Upper lobe of left lung (tissue), 6 donors: ENCODE measurements around the gene OR5B21. TPM values are rescaled to one million over a fixed set of nuclear protein-coding genes. Genes with fewer than 3 reads are reported as not detected.

Experiments used
- ATAC-seq, 2 donors: fragments of 200-7000 bp; cut with Tn5 transposase; one replicate each; pipeline ENCODE4 v1.9.1; 2022; ENCODE audit warnings: mild to moderate bottlenecking in 2 of 2, moderate library complexity in 2 of 2; ENCODE audit not compliant: low FRiP score in 2 of 2
- DNase-seq, 2 donors: peaks; one replicate each; pipeline ENCODE4 v3.0.0-alpha.2; 2019 to 2020
- H3K27ac ChIP-seq, 4 donors: fragments of 200-600 bp; sonication (generic); one replicate each; pipeline ENCODE4 v1.5.1; 2016 to 2019
- H3K27me3 ChIP-seq, 4 donors: fragments of 200-600 bp; sonication (generic); one replicate each; pipeline ENCODE4 v1.5.1; 2017 to 2019
- H3K36me3 ChIP-seq, 4 donors: fragments of 200-600 bp; sonication (generic); one replicate each; pipeline ENCODE4 v1.5.1; 2016 to 2019
- H3K4me1 ChIP-seq, 4 donors: fragments of 200-600 bp; sonication (generic); one replicate each; pipeline ENCODE4 v1.5.1; 2018 to 2019
- H3K4me3 ChIP-seq, 4 donors: fragments of 200-600 bp; sonication (generic); one replicate each; pipeline ENCODE4 v1.5.1; 2017 to 2019; ENCODE audit warnings: mild to moderate bottlenecking in 2 of 4, moderate library complexity in 1 of 4
- H3K9me3 ChIP-seq, 4 donors: fragments of 200-600 bp; sonication (generic); one replicate each; pipeline ENCODE4 v1.5.1; 2018 to 2019
- EP300 ChIP-seq, 4 donors: sonication (generic); formaldehyde crosslinking; IDR thresholded peaks; one replicate each; pipeline ENCODE4 v1.5.1; 2017; ENCODE audit warnings: antibody characterized with exemption in 4 of 4, control low read depth in 2 of 4
- POLR2A ChIP-seq, 4 donors: fragments of 450-650 bp; IDR thresholded peaks; one replicate each; pipeline ENCODE4 v1.5.1; 2016 to 2017; ENCODE audit warnings: antibody characterized with exemption in 4 of 4, mild to moderate bottlenecking in 2 of 4
- POLR2AphosphoS5 ChIP-seq, 2 donors: sonication (generic); formaldehyde crosslinking; IDR thresholded peaks; one replicate each; pipeline ENCODE4 v1.5.1; 2017; ENCODE audit warnings: antibody characterized with exemption in 2 of 2
- WGBS, 2 donors: methylation state at CpG; one replicate each; pipeline ENCODE4 v1.1.5; 2017 to 2018; 5-methylcytosine and 5-hydroxymethylcytosine counted together
- total RNA-seq, 6 donors: library from RNA; depleted of rRNA in 4 of 6; stranded (reverse); fragments of >200 nt in 4 of 6; gene quantifications; one replicate each; pipeline versions ENCODE4 v1.1.0 to v1.2.1, GENCODE V29; 2016 to 2021
- TF ChIP-seq, protein P1 (sequence below), 6 experiments: fragments of 450-650 bp in 4 of 6; fragments of 200-600 bp in 2 of 6; sonication (generic) in 2 of 6; IDR thresholded peaks; one replicate each; pipeline ENCODE4 v1.5.1; 2016 to 2019; ENCODE audit warnings: antibody characterized with exemption in 6 of 6
- donor health status: DM: no; HTN: no; CAD: no; lungs with moderate emphysema.
- donor health status: DM: no; HTN: yes; CAD: no; lungs with severe emphysema.

The OR5B21 gene
- total RNA-seq: not detected

DNA sequence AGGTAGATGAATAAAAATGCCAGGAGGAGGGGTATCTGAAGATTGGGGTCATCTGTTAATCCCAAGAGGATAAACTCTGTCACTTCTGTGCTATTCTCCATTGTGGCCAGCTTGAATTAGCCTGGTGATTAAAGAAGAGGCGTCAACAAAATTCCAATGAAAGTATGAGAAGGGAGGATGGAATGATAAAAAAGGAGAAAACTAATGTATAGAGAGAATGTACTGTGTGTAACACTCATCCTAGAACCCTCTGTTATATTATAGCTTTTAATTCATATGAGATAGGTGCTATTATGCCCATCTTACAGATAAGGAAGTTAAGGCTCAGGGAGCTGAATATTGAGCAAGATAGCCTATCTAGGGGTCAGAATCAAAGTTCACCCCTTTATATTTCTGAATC, at the start of gene OR5B21:
TSS of gene OR5B21 (minus strand) at position 101 of the 400 bp plus-strand sequence. CDS start at position 101, 0 bp downstream.
- H3K36me3 ChIP-seq: no peaks in the 10 kb centered on the region
- ATAC-seq (no peak), DNase-seq (no peak)
- WGBS, 2 donors: 88 to 96% methylated on average over 1 of the region's 1 CpG
- no peaks in the 10 kb centered on the region for H3K4me1 ChIP-seq
- no peak within 1 kb of the TSS for H3K27ac ChIP-seq
- no peak for TF ChIP-seq POLR2AphosphoS5 (IDR thresholded peaks at IDR 0.05)
- TF ChIP-seq, protein P1, sequence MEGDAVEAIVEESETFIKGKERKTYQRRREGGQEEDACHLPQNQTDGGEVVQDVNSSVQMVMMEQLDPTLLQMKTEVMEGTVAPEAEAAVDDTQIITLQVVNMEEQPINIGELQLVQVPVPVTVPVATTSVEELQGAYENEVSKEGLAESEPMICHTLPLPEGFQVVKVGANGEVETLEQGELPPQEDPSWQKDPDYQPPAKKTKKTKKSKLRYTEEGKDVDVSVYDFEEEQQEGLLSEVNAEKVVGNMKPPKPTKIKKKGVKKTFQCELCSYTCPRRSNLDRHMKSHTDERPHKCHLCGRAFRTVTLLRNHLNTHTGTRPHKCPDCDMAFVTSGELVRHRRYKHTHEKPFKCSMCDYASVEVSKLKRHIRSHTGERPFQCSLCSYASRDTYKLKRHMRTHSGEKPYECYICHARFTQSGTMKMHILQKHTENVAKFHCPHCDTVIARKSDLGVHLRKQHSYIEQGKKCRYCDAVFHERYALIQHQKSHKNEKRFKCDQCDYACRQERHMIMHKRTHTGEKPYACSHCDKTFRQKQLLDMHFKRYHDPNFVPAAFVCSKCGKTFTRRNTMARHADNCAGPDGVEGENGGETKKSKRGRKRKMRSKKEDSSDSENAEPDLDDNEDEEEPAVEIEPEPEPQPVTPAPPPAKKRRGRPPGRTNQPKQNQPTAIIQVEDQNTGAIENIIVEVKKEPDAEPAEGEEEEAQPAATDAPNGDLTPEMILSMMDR (IDR thresholded peaks at IDR 0.05): no peak
- H3K4me3 ChIP-seq: no peak within 1 kb of the TSS
- no peaks in the 10 kb centered on the region for H3K27me3 ChIP-seq
- H3K9me3 ChIP-seq: no peaks in the 10 kb centered on the region

DNA sequence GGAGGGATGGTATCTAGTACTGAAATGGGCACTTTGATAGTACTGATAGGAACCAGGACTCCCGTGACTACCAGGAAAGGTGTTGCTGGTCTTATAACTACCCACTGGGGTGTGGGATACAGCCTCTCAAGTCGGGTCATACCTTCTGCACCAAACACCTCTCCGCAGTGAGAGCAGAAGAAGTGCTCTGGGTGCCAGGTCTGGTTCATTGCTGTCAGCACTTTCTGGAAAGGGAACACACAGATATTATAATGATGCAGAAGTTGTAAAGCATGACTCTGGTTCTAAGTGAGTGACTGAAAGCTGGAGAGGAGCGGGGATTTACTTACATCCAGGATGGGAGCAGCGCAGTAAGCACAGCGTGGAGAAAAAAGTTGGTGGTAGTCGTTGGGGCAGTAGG, 41.7 kb upstream of the OR5B21 start:
- ATAC-seq (peak in 1 of 2 donors; percentile 19), DNase-seq (no peak)
- H3K27ac ChIP-seq: no peak overlapping the region
- no peaks in the 10 kb centered on the region for H3K27me3 ChIP-seq
- no peak overlapping the region for H3K4me3 ChIP-seq
- WGBS, 2 donors: 94 to 97% methylated on average over 7 of the region's 7 CpGs
- no peaks in the 10 kb centered on the region for H3K9me3 ChIP-seq
- no peaks in the 10 kb centered on the region for H3K4me1 ChIP-seq
- TF ChIP-seq, protein P1 (IDR thresholded peaks at IDR 0.05): no peak
- TF ChIP-seq EP300 (IDR thresholded peaks at IDR 0.05) (no peak), POLR2AphosphoS5 (IDR thresholded peaks at IDR 0.05) (no peak), POLR2A (IDR thresholded peaks at IDR 0.05) (no peak)
- H3K36me3 ChIP-seq: peaks cover 33 to 94% (median 56%) of the 10 kb centered on the region in 4 donors

DNA sequence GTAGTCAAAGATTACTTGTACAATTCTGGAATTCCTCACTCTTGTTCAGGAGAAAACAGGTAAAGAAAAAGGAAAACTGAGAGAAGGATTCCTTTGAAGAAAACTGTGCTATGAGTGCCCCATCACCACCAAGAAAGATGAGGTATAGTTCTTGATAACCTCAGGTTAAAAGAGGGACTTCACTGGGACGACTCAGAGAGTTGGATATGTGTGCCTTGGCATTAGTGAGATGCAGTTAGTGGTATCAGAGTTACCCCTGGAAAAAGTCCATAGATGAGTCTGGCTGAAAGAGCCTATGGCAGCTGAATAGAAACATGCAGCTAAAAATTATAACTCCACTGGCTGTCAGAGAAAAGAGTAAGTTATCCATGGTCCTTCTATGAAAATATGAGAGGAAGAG, 38.9 kb upstream of the OR5B21 start:
- ATAC-seq: no peak
- no peak for DNase-seq
- TF ChIP-seq POLR2AphosphoS5 (IDR thresholded peaks at IDR 0.05): no peak
- WGBS, 2 donors: 94 to 95% methylated on average over 1 of the region's 1 CpG
- peaks cover 26 to 69% (median 35%) of the 10 kb centered on the region in 4 donors for H3K36me3 ChIP-seq
- H3K27me3 ChIP-seq: no peaks in the 10 kb centered on the region
- H3K27ac ChIP-seq: no peak overlapping the region
- H3K4me1 ChIP-seq: no peaks in the 10 kb centered on the region
- no peaks in the 10 kb centered on the region for H3K9me3 ChIP-seq
- no peak overlapping the region for H3K4me3 ChIP-seq

DNA sequence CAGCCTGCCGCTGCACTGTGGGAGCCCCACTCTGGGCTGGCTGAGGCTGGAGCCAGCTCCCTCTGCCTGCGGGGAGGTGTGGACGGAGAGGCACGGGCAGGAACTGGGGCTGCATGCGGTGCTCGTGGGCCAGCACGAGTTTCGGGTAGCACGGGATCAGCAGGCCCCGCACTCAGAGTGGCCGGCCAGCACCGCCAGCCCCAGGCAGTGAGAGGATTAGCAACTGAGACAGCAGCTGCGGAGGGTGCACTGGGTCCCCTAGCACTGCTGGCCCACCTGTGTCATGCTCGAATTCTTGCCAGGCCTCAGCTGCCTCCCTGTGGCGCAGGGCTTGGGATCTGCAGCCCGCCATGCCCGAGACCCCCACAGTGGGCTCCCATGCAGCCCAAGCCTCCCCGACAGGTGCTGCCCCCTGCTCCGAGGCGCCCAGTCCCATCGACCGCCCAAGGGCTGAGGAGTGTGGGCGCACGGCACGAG, 24.0 kb upstream of the OR5B21 start:
- TF ChIP-seq, protein P1 (IDR thresholded peaks at IDR 0.05): no peak
- TF ChIP-seq EP300 (IDR thresholded peaks at IDR 0.05) (no peak), POLR2A (IDR thresholded peaks at IDR 0.05) (no peak), POLR2AphosphoS5 (IDR thresholded peaks at IDR 0.05) (no peak)
- DNase-seq (peak in 1 of 2 donors; percentile 75), ATAC-seq (no peak)
- Histone ChIP-seq H3K4me1 (peaks cover 0 to 9% (median 0%) of the 10 kb centered on the region in 4 donors), H3K36me3 (peaks cover 0 to 42% (median 31%) of the 10 kb centered on the region in 4 donors), H3K27me3 (no peaks in the 10 kb centered on the region), H3K9me3 (no peaks in the 10 kb centered on the region), H3K27ac (no peak overlapping the region), H3K4me3 (no peak overlapping the region)
- 97 to 99% methylated on average over 6 to 23 of the region's 25 CpGs for WGBS, 2 donors

DNA sequence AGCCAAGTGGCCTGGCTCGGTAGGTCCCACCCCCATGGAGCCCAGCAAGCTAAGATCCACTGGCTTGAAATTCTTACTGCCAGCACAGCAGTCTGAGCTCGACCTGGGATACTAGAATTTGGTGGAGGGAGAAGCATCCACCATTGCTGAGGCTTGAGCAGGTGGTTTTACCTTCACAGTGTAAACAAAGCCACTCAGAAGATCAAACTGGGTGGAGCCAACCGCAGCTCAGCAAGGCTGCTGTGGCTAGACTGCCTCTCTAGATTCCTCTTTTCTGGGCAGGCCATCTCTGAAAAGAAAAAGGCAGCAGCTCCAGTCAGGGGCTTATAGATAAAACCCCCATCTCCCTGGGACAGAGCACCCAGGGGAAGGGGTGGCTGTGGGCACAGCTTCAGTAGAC, 22.3 kb upstream of the OR5B21 start:
- 80 to 89% methylated on average over 3 of the region's 3 CpGs for WGBS, 2 donors
- ATAC-seq: no peak
- H3K4me3 ChIP-seq: no peak overlapping the region
- TF ChIP-seq POLR2AphosphoS5 (IDR thresholded peaks at IDR 0.05): no peak
- TF ChIP-seq POLR2A (IDR thresholded peaks at IDR 0.05): no peak
- no peak for TF ChIP-seq EP300 (IDR thresholded peaks at IDR 0.05)
- TF ChIP-seq, protein P1 (IDR thresholded peaks at IDR 0.05): no peak
- no peak overlapping the region for H3K27ac ChIP-seq
- no peaks in the 10 kb centered on the region for H3K27me3 ChIP-seq
- DNase-seq: no peak
- peaks cover 1 to 22% (median 11%) of the 10 kb centered on the region in 4 donors for H3K4me1 ChIP-seq
- H3K36me3 ChIP-seq: peaks cover 0 to 42% (median 32%) of the 10 kb centered on the region in 4 donors
- H3K9me3 ChIP-seq: no peaks in the 10 kb centered on the region
